GM18511 (cell line): Measurements from ENCODE around the gene TMEM273.

Experiments used
- ATAC-seq: cut with Tn5 transposase; IDR thresholded peaks from one replicate; pipeline ENCODE4 v1.9.1; 2021; ENCODE audit warnings: mild to moderate bottlenecking, moderate library complexity; ENCODE audit not compliant: unreplicated experiment

The TMEM273 gene

GRCh38 chr10:49118430-49119074, 69.6 kb downstream of the TMEM273 start:
- ATAC-seq: no peak

GRCh38 chr10:49117376-49118070, 70.7 kb downstream of the TMEM273 start:
- no peak for ATAC-seq

GRCh38 chr10:49116509-49117375, 71.4 kb downstream of the TMEM273 start:
- no peak for ATAC-seq

- ATAC-seq: no peak
Measured at GRCh38 chr10:49115796-49116508, 72.2 kb downstream of the TMEM273 start.

- no peak for ATAC-seq
Measured at GRCh38 chr10:49115015-49115795, 73.0 kb downstream of the TMEM273 start, which contains the start of gene VSTM4. Gene VSTM4, minus strand, starts transcription at chr10:49115522. Its CDS starts 37 bp downstream, at chr10:49115485.

- ATAC-seq: no peak
Measured at GRCh38 chr10:49114718-49115014, 73.5 kb downstream of the TMEM273 start.

- no peak for ATAC-seq
Measured at GRCh38 chr10:49113741-49114141, 74.5 kb downstream of the TMEM273 start.

- no peak for ATAC-seq
Measured at GRCh38 chr10:49112851-49113250, 75.3 kb downstream of the TMEM273 start.

- no peak for ATAC-seq
Measured at GRCh38 chr10:49112098-49112497, 76.1 kb downstream of the TMEM273 start.

- no peak for ATAC-seq
Measured at GRCh38 chr10:49111320-49111698, 76.9 kb downstream of the TMEM273 start.

GRCh38 chr10:49110684-49111319, 77.4 kb downstream of the TMEM273 start:
- ATAC-seq: no peak

- no peak for ATAC-seq
Measured at GRCh38 chr10:49109669-49110340, 78.4 kb downstream of the TMEM273 start.

GRCh38 chr10:49108656-49109055, 79.5 kb downstream of the TMEM273 start:
- ATAC-seq: no peak

GRCh38 chr10:49107887-49108267, 80.3 kb downstream of the TMEM273 start:
- no peak for ATAC-seq

GRCh38 chr10:49107111-49107886, 80.9 kb downstream of the TMEM273 start:
- ATAC-seq: no peak

GRCh38 chr10:49106451-49106850, 81.7 kb downstream of the TMEM273 start:
- no peak for ATAC-seq

GRCh38 chr10:49105076-49105475, 83.1 kb downstream of the TMEM273 start:
- ATAC-seq: no peak
